ENCODE results near the gene AGFG2. TPM values are rescaled to one million over a fixed set of nuclear protein-coding genes. Genes with fewer than 3 reads are reported as not detected.

Gene AGFG2
- polyA plus RNA-seq, 2 of the 4 experiments (the other 2 are of a cell fraction), result 16.0 to 31.8 TPM

DNA sequence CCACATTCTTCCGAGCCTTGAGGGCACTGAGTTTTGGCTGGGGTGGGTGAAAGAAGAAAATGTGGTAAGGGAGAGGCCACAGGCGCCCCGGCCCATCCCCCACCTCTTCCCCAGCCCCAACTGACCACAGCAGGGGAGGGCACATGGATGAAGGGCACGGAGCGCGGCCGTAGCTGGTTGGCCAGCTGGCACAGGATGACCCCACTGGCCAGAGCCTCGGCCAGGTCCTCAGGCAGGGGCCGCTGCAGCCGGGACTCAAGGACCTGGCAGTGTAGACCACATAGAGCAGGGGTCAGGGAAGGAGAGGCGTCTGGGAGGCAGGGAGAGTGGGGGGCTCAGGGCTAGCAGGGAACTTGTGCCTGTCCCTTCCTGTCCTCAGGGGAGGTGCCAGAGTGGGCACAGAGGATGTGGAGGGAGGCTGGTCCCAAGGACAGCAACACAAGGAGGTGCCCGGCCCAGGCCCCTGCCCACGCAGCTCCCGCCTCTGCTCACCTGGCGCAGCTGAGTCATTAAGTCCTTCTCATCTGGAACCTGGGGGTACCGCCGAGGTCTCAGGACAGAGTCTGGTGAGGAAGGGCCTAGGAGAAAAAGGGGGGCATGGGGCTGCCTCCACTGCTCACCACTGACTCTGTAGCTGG lies 36.9 kb downstream of the AGFG2 start:
- 86% methylated on average over 16 of the region's 17 CpGs for WGBS (ENCODE audit: missing lambda C conversion rate)
- DNase-seq (ENCODE audit: low read depth in 1 of 2, low spot score in 1 of 2) (no peak), FAIRE-seq (no peak), ATAC-seq (no peak)
- Histone ChIP-seq H3K4me1 (peaks cover 9% of the 10 kb centered on the region; the same call in 1 of the 3 replicates), H3K4me2 (no peak overlapping the region), H3K4me3 (no peak overlapping the region), H3K9me3 (no peaks in the 10 kb centered on the region), H3K27ac (no peak overlapping the region)
- TF ChIP-seq ZSCAN20 (CRISPR knock-in tag; IDR thresholded peaks at IDR 0.05), result no peak
- no peak for TF ChIP-seq RARB (CRISPR knock-in tag; IDR thresholded peaks at IDR 0.05)
- no peak for TF ChIP-seq HDAC2 (IDR thresholded peaks at IDR 0.05)
- no peak for TF ChIP-seq PHF8 (IDR thresholded peaks at IDR 0.05; ENCODE audit: borderline replicate concordance, low read depth)
- no peak for TF ChIP-seq HOXA7 (CRISPR knock-in tag; IDR thresholded peaks at IDR 0.05)
- TF ChIP-seq RFX5 (IDR thresholded peaks at IDR 0.05), result no peak
- no peak for TF ChIP-seq MAFK (IDR thresholded peaks at IDR 0.05; ENCODE audit: partially characterized antibody)
- no peak for TF ChIP-seq POLR2AphosphoS2 (conservative IDR thresholded peaks at IDR 0.05; ENCODE audit: low read length)
- TF ChIP-seq GATA3 (IDR thresholded peaks at IDR 0.05; ENCODE audit: borderline replicate concordance), result no peak
- no peak for TF ChIP-seq MAX (IDR thresholded peaks at IDR 0.05)
- TF ChIP-seq, protein P1, sequence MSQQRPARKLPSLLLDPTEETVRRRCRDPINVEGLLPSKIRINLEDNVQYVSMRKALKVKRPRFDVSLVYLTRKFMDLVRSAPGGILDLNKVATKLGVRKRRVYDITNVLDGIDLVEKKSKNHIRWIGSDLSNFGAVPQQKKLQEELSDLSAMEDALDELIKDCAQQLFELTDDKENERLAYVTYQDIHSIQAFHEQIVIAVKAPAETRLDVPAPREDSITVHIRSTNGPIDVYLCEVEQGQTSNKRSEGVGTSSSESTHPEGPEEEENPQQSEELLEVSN (IDR thresholded peaks at IDR 0.05; ENCODE audit: borderline replicate concordance, low read depth), result no peak
- no peak for TF ChIP-seq FOSL2 (IDR thresholded peaks at IDR 0.05)
- TF ChIP-seq FOSL2 (CRISPR knock-in tag; IDR thresholded peaks at IDR 0.05), result no peak
- CTCF ChIA-PET, result interaction anchor here (1.6 to 4.2 kb wide), 2 partner anchors 15 to 31 kb away, joined by 4 to 32 read pairs; no protein-coding TSS in a partner anchor
- POLR2A ChIA-PET, result interaction anchor here (2.8 kb wide), 1 partner anchor 10 kb away, joined by 21 read pairs; the partner anchor contains the start of genes FBXO24 and LRCH4

GRCh38 chr7:100576384-100576993 lies 37.5 kb downstream of the AGFG2 start:
- ATAC-seq (no peak), DNase-seq (ENCODE audit: low read depth in 1 of 2, low spot score in 1 of 2) (no peak), FAIRE-seq (no peak)
- ChIA-PET POLR2A (interaction anchor here (2.8 kb wide), 1 partner anchor 9 kb away, joined by 21 read pairs; the partner anchor contains the start of genes FBXO24 and LRCH4), CTCF (interaction anchor here (1.1 to 4.2 kb wide), 4 partner anchors 16 to 94 kb away, joined by 3 to 32 read pairs (median 4); no protein-coding TSS in a partner anchor)
- no peaks in the 10 kb centered on the region for H3K9me3 ChIP-seq
- no peak overlapping the region for H3K4me3 ChIP-seq
- H3K27ac ChIP-seq, result no peak overlapping the region
- TF ChIP-seq RFX5 (IDR thresholded peaks at IDR 0.05), result no peak
- no peak for TF ChIP-seq GATA3 (IDR thresholded peaks at IDR 0.05; ENCODE audit: borderline replicate concordance)
- no peak for TF ChIP-seq HOXB5 (CRISPR knock-in tag; IDR thresholded peaks at IDR 0.05)
- TF ChIP-seq MAX (IDR thresholded peaks at IDR 0.05), result no peak
- TF ChIP-seq RARB (CRISPR knock-in tag; IDR thresholded peaks at IDR 0.05), result no peak
- no peak overlapping the region for H3K4me2 ChIP-seq
- peaks cover 6% of the 10 kb centered on the region; the same call in 1 of the 3 replicates for H3K4me1 ChIP-seq
- WGBS (ENCODE audit: missing lambda C conversion rate), result 93% methylated on average over 13 of the region's 13 CpGs

DNA sequence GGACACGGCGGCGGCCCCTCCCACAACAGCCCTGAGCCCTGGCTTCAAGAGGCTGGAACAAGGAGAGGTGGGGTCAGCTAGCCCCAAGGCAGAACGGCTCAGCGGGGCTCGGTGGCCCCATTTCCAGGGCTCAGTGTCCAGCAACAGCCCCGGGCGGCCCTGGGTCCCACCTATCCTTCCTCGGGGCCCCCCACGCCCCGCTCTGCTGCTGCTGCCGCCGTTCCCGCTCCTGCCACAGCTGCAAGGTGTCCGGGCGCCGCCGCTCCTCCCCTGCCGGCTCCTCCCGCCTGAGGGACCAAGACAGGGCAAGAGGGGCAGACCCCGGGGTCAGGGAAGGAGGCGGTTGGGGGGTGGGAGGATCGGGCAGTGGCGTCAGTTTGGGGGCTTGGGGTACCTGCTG lies 38.1 kb downstream of the AGFG2 start:
- 93% methylated on average over 13 of the region's 24 CpGs for WGBS (ENCODE audit: missing lambda C conversion rate)
- DNase-seq (ENCODE audit: low read depth in 1 of 2, low spot score in 1 of 2) (no peak), FAIRE-seq (no peak), ATAC-seq (no peak)
- Histone ChIP-seq H3K4me2 (no peak overlapping the region), H3K4me1 (no peaks in the 10 kb centered on the region), H3K4me3 (no peak overlapping the region), H3K27ac (no peak overlapping the region), H3K9me3 (no peaks in the 10 kb centered on the region)
- ChIA-PET POLR2A (interaction anchor here (2.8 kb wide), 1 partner anchor 9 kb away, joined by 21 read pairs; the partner anchor contains the start of genes FBXO24 and LRCH4), CTCF (interaction anchor here (1.1 to 4.2 kb wide), 6 partner anchors 12 to 108 kb away, joined by 3 to 32 read pairs (median 4); no protein-coding TSS in a partner anchor)
- TF ChIP-seq KDM1A (IDR thresholded peaks at IDR 0.05; ENCODE audit: low read depth) (no peak), ELK1 (IDR thresholded peaks at IDR 0.05; ENCODE audit: low read depth, low read length) (no peak), NPAS2 (CRISPR knock-in tag; IDR thresholded peaks at IDR 0.05; ENCODE audit: borderline replicate concordance) (no peak), ZFP36 (IDR thresholded peaks at IDR 0.05; ENCODE audit: borderline replicate concordance, partially characterized antibody) (no peak), MAFK (IDR thresholded peaks at IDR 0.05; ENCODE audit: partially characterized antibody) (no peak), POLR2A (IDR thresholded peaks at IDR 0.05; ENCODE audit: low read length) (no peak), FOSL2 (IDR thresholded peaks at IDR 0.05) (no peak), FOSL2 (CRISPR knock-in tag; IDR thresholded peaks at IDR 0.05) (no peak), RARB (CRISPR knock-in tag; IDR thresholded peaks at IDR 0.05) (no peak)
- TF ChIP-seq, protein P2, sequence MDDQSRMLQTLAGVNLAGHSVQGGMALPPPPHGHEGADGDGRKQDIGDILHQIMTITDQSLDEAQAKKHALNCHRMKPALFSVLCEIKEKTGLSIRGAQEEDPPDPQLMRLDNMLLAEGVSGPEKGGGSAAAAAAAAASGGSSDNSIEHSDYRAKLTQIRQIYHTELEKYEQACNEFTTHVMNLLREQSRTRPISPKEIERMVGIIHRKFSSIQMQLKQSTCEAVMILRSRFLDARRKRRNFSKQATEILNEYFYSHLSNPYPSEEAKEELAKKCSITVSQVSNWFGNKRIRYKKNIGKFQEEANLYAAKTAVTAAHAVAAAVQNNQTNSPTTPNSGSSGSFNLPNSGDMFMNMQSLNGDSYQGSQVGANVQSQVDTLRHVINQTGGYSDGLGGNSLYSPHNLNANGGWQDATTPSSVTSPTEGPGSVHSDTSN (IDR thresholded peaks at IDR 0.05), result no peak
- TF ChIP-seq, protein P3, sequence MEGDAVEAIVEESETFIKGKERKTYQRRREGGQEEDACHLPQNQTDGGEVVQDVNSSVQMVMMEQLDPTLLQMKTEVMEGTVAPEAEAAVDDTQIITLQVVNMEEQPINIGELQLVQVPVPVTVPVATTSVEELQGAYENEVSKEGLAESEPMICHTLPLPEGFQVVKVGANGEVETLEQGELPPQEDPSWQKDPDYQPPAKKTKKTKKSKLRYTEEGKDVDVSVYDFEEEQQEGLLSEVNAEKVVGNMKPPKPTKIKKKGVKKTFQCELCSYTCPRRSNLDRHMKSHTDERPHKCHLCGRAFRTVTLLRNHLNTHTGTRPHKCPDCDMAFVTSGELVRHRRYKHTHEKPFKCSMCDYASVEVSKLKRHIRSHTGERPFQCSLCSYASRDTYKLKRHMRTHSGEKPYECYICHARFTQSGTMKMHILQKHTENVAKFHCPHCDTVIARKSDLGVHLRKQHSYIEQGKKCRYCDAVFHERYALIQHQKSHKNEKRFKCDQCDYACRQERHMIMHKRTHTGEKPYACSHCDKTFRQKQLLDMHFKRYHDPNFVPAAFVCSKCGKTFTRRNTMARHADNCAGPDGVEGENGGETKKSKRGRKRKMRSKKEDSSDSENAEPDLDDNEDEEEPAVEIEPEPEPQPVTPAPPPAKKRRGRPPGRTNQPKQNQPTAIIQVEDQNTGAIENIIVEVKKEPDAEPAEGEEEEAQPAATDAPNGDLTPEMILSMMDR (IDR thresholded peaks at IDR 0.05), result no peak
